PC-3 (cell line): ENCODE data around the gene ORAI2.

Experiments
- CTCF ChIP-seq: fragments of 300-600 bp; sonication (generic); conservative IDR thresholded peaks from 2 replicates; pipeline ENCODE4 v1.5.1; 2017; ENCODE audit warnings: antibody characterized with exemption, low read depth, mild to moderate bottlenecking, low read length
- EZH2 ChIP-seq: fragments of 300-600 bp; sonication (generic); IDR thresholded peaks from one replicate; pipeline ENCODE4 v1.6.1; 2017; ENCODE audit warnings: antibody characterized with exemption, mild to moderate bottlenecking, low read length; ENCODE audit not compliant: unreplicated experiment

- TF ChIP-seq EZH2 (no peak), CTCF (no peak)
Observed at GRCh38 chr7:102455596-102455995, 22.2 kb downstream of the ORAI2 start.
